CD14-positive monocyte (primary cell): ENCODE results near the gene CSF1R. TPM values are rescaled to one million over a fixed set of nuclear protein-coding genes. Genes with fewer than 3 reads are reported as not detected.
A peak's percentile ranks its signal among the peaks of the same experiment; 100 is the strongest.
"Not testable (repeated sequence)": the region's sequence is repeated elsewhere in the genome, so short reads cannot be mapped to it uniquely, and the experiment has no call there.

Experiments used
- DNase-seq, 3 donors: peaks; one replicate each; pipeline ENCODE4 v3.0.0-alpha.2; 2011 to 2022
- H2AFZ ChIP-seq: 2 replicates; pipeline ENCODE4 v1.6.0; 2012; ENCODE audit warnings: mild to moderate bottlenecking, low read depth, low read length, inconsistent platforms; ENCODE audit not compliant: insufficient read depth, poor library complexity, severe bottlenecking
- H3K27ac ChIP-seq, 2 donors: 1 replicate in 1 of 2; 2 replicates in 1 of 2; pipeline ENCODE4 v1.5.1; 2012 to 2013; ENCODE audit warnings: low read length in 2 of 2, control low read depth in 1 of 2, inconsistent platforms in 1 of 2, low read depth in 1 of 2, mild to moderate bottlenecking in 1 of 2
- H3K27me3 ChIP-seq, 2 donors: one replicate each; pipeline versions ENCODE4 v1.6.0 to v1.6.1; 2011 to 2013; ENCODE audit warnings: low read length in 2 of 2; ENCODE audit not compliant: control insufficient read depth in 2 of 2, insufficient read depth in 2 of 2
- H3K36me3 ChIP-seq, 2 donors: replicated peaks in 1 of 2; 1 replicate in 1 of 2; 2 replicates in 1 of 2; pipeline versions ENCODE4 v1.5.1 to v1.6.1; 2012 to 2013; ENCODE audit warnings: low read length in 2 of 2, control low read depth in 1 of 2, inconsistent platforms in 1 of 2, mild to moderate bottlenecking in 1 of 2; ENCODE audit not compliant: insufficient read depth in 2 of 2, control insufficient read depth in 1 of 2
- H3K4me1 ChIP-seq, 2 donors: 1 replicate in 1 of 2; 2 replicates in 1 of 2; pipeline versions ENCODE4 v1.5.1 to v1.6.1; 2012 to 2013; ENCODE audit warnings: low read length in 2 of 2, control low read depth in 1 of 2, inconsistent platforms in 1 of 2, mild to moderate bottlenecking in 1 of 2, moderate library complexity in 1 of 2; ENCODE audit not compliant: insufficient read depth in 2 of 2, control insufficient read depth in 1 of 2
- H3K4me2 ChIP-seq: replicated peaks from 2 replicates; pipeline ENCODE3; 2012; ENCODE audit warnings: low read length, moderate library complexity, mild to moderate bottlenecking; ENCODE audit not compliant: poor library complexity, severe bottlenecking; ENCODE audit errors: extremely low read depth
- H3K4me3 ChIP-seq, 3 experiments: fragments of 200-600 bp in 1 of 3; sonication (generic) in 1 of 3; replicated peaks in 1 of 3; 1 replicate in 2 of 3; 2 replicates in 1 of 3; pipeline ENCODE4 v1.5.1; 2011 to 2013; ENCODE audit warnings: low read length in 3 of 3, mild to moderate bottlenecking in 3 of 3, control low read depth in 2 of 3, low read depth in 2 of 3, inconsistent platforms in 1 of 3, moderate library complexity in 1 of 3
- H3K79me2 ChIP-seq: 2 replicates; pipeline ENCODE4 v1.6.0; 2012; ENCODE audit warnings: mild to moderate bottlenecking, control low read depth, inconsistent platforms, low read length, moderate library complexity; ENCODE audit not compliant: insufficient read depth
- H3K9ac ChIP-seq: 2 replicates; pipeline ENCODE4 v1.6.0; 2017; ENCODE audit warnings: low read length, mild to moderate bottlenecking; ENCODE audit not compliant: insufficient read depth, poor library complexity, severe bottlenecking
- H3K9me3 ChIP-seq, 2 donors: replicated peaks in 1 of 2; 1 replicate in 1 of 2; 2 replicates in 1 of 2; pipeline versions ENCODE4 v1.5.1 to v1.6.1; 2012 to 2013; ENCODE audit warnings: low read length in 2 of 2, control low read depth in 1 of 2; ENCODE audit not compliant: control insufficient read depth in 1 of 2, insufficient read depth in 1 of 2
- H4K20me1 ChIP-seq: 2 replicates; pipeline ENCODE4 v1.6.0; 2012; ENCODE audit warnings: mild to moderate bottlenecking, low read length, control low read depth, moderate library complexity; ENCODE audit not compliant: insufficient read depth
- H3K27ac Mint-ChIP-seq, 7 donors: one replicate each; pipeline ENCODE4 v1.8.0; 2020; ENCODE audit warnings: mild to moderate bottlenecking in 7 of 7, mixed read lengths in 7 of 7, moderate library complexity in 6 of 7, inconsistent platforms in 2 of 7
- H3K27me3 Mint-ChIP-seq, 3 donors: one replicate each; pipeline ENCODE4 v1.8.0; 2021 to 2022; ENCODE audit warnings: low read depth in 3 of 3, mild to moderate bottlenecking in 3 of 3, mixed read lengths in 3 of 3, moderate library complexity in 3 of 3, inconsistent platforms in 1 of 3
- H3K36me3 Mint-ChIP-seq, 2 donors: one replicate each; pipeline ENCODE4 v1.8.0; 2020; ENCODE audit warnings: mixed read lengths in 2 of 2, inconsistent platforms in 1 of 2, mild to moderate bottlenecking in 1 of 2
- H3K4me1 Mint-ChIP-seq: one replicate; pipeline ENCODE4 v1.8.0; 2020; ENCODE audit warnings: mild to moderate bottlenecking, mixed read lengths
- H3K4me3 Mint-ChIP-seq, 2 donors: one replicate each; pipeline ENCODE4 v1.8.0; 2020; ENCODE audit warnings: mild to moderate bottlenecking in 2 of 2, mixed read lengths in 2 of 2, moderate library complexity in 1 of 2
- H3K9me3 Mint-ChIP-seq, 7 donors: one replicate each; pipeline ENCODE4 v1.8.0; 2020 to 2022; ENCODE audit warnings: mixed read lengths in 7 of 7, mild to moderate bottlenecking in 6 of 7, moderate library complexity in 6 of 7, inconsistent platforms in 2 of 7
- WGBS: methylation state at CpG from one replicate; pipeline ENCODE4 v1.1.5; 2013; ENCODE audit warnings: missing lambda C conversion rate; ENCODE audit not compliant: insufficient coverage; 5-methylcytosine and 5-hydroxymethylcytosine counted together
- intact Hi-C, 2 donors: fragments of 100-400 bp; cut with micrococcal nuclease; formaldehyde crosslinking; loops; one replicate each; pipeline versions ENCODE4 v1.15.0 to v1.15.1; 2023
- polyA plus RNA-seq, 3 donors: library from polyadenylated mRNA; depleted of rRNA in 1 of 3; unstranded in 2 of 3; stranded (reverse) in 1 of 3; fragments of 300-500 nt in 2 of 3; fragments of >200 nt in 1 of 3; fragmentation: Illumina TruSeq in 2 of 3; gene quantifications; 1 replicate in 2 of 3; 2 replicates in 1 of 3; pipeline ENCODE4 v1.2.3, GENCODE V29; 2012 to 2021
- TF ChIP-seq, protein P1 (sequence below): fragments of 200-600 bp; IDR thresholded peaks from one replicate; pipeline ENCODE4 v1.8.0; 2022; ENCODE audit warnings: antibody characterized with exemption, mild to moderate bottlenecking

The CSF1R gene
- polyA plus RNA-seq, 3 donors: 180 to 332 (median 242) TPM

DNA sequence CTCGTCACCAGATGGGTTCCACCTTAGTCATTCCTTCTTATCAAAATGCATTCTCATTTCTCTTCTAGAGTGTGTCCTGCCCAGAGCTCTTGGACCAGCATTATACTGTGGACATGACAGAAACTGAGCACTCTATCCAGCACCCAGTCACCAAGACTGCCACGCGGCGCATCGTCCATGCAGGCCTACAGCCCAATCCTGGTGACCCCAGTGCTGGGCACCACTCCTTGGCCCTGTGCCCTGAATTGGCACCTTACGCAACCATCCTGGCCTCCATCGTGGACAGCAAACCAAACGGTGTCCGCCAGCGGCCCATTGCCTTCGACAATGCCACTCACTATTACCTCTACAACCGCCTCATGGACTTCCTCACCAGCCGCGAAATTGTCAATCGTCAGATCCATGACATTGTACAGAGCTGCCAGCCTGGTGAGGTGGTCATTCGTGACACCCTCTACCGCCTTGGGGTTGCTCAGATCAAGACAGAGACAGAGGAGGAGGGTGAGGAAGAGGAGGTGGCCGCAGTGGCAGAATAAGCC, 34.6 kb downstream of the CSF1R start:
- peak overlapping the region; percentile 36 to 82 for H3K27ac ChIP-seq
- H3K4me1 Mint-ChIP-seq: peaks cover 46% of the 10 kb centered on the region
- intact Hi-C loops: no loop called here
- H3K27ac Mint-ChIP-seq: peak overlapping the region; percentile 6 to 95 (median 83)
- no peak overlapping the region for H3K4me3 Mint-ChIP-seq
- H3K79me2 ChIP-seq: peaks cover 28% of the 10 kb centered on the region
- H3K36me3 ChIP-seq: peaks cover 92 to 99% of the 10 kb centered on the region in 2 donors
- no peak for DNase-seq
- H3K36me3 Mint-ChIP-seq: peaks cover 95 to 100% of the 10 kb centered on the region in 2 donors
- peak overlapping the region; percentile 17 for H3K9ac ChIP-seq
- H3K9me3 ChIP-seq: no peaks in the 10 kb centered on the region
- WGBS: 60% methylated on average over 16 of the region's 18 CpGs
- H3K27me3 ChIP-seq: no peaks in the 10 kb centered on the region
- TF ChIP-seq, protein P1, sequence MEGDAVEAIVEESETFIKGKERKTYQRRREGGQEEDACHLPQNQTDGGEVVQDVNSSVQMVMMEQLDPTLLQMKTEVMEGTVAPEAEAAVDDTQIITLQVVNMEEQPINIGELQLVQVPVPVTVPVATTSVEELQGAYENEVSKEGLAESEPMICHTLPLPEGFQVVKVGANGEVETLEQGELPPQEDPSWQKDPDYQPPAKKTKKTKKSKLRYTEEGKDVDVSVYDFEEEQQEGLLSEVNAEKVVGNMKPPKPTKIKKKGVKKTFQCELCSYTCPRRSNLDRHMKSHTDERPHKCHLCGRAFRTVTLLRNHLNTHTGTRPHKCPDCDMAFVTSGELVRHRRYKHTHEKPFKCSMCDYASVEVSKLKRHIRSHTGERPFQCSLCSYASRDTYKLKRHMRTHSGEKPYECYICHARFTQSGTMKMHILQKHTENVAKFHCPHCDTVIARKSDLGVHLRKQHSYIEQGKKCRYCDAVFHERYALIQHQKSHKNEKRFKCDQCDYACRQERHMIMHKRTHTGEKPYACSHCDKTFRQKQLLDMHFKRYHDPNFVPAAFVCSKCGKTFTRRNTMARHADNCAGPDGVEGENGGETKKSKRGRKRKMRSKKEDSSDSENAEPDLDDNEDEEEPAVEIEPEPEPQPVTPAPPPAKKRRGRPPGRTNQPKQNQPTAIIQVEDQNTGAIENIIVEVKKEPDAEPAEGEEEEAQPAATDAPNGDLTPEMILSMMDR: no peak
- H3K4me1 ChIP-seq: peaks cover 40 to 44% of the 10 kb centered on the region in 2 donors
- H2AFZ ChIP-seq: no peak overlapping the region
- H3K4me3 ChIP-seq: peak overlapping the region in 1 of 3 experiments; percentile 6
- H4K20me1 ChIP-seq: peaks cover 84% of the 10 kb centered on the region
- H3K4me2 ChIP-seq: no peak overlapping the region
- peaks cover 0 to 2% (median 0%) of the 10 kb centered on the region in 7 donors for H3K9me3 Mint-ChIP-seq
- H3K27me3 Mint-ChIP-seq: peaks cover 0 to 6% (median 0%) of the 10 kb centered on the region in 3 donors

GRCh38 chr5:150050172-150050811, 36.1 kb downstream of the CSF1R start:
- H3K9ac ChIP-seq, H3K9me3 ChIP-seq, H3K4me2 ChIP-seq, H3K4me3 ChIP-seq, H3K4me3 Mint-ChIP-seq, H3K27me3 Mint-ChIP-seq, intact Hi-C loops, H3K9me3 Mint-ChIP-seq, H3K27me3 ChIP-seq, H2AFZ ChIP-seq: not testable (repeated sequence)
- H3K36me3 Mint-ChIP-seq: peaks cover 90 to 97% of the 10 kb centered on the region in 2 donors
- H3K27ac Mint-ChIP-seq: peak overlapping the region; percentile 57 to 90 (median 74)
- Histone ChIP-seq H4K20me1 (peaks cover 69% of the 10 kb centered on the region), H3K36me3 (peaks cover 89 to 96% of the 10 kb centered on the region in 2 donors), H3K4me1 (peaks cover 40 to 44% of the 10 kb centered on the region in 2 donors), H3K79me2 (peaks cover 18% of the 10 kb centered on the region), H3K27ac (peak overlapping the region; percentile 24 to 82)
- DNase-seq: peak in 1 of 3 donors; percentile 48
- WGBS: 93% methylated on average over 6 of the region's 14 CpGs
- peaks cover 46% of the 10 kb centered on the region for H3K4me1 Mint-ChIP-seq
